NOMO-1 (cell line): Measurements from ENCODE around the gene ZNF438.

Source experiments
- DNase-seq, 2 experiments: peaks; one replicate each; lab custom pipeline; 2025; ENCODE audit not compliant: unreplicated experiment in 2 of 2; lab: John Stamatoyannopoulos, UW

The ZNF438 gene

DNA sequence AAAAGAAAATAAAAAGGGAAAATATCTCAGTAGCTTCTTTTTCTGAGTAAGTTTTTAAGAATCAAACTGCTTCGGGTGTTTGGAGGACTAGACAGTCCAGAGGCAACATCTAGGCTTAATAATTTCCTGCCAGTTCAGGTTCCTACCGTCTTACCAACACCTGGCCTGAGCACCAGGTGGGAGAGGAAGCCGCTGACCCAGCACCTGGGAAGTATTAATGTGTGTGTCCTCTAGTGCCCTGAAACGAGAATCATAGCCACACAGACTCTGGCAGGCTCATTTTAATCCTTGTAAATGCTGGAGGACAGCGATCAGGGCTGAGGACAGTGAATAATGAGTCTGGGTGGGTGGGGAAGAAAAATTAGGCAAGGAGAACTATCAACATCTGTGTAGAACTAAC is 137.4 kb downstream of the ZNF438 start:
- no peak for DNase-seq

DNA sequence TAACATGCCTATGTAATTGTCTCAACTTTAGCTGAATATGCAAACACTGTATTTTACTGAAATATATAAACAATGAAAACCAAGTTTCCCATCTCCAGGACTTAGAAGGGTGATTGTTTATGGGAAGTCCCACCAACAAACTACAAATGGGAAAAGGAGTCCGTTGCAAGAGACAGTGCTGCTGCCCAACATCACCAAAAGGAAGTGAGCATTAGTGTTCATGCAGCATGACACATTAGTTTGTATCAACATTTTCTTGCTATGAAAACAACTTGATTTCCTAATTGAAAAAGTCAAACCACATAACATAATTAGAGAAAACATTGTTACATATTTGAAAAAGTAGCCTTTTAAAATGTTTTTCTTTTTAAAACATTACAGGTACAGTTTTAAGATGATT is 138.5 kb downstream of the ZNF438 start:
- DNase-seq, result no peak

- no peak for DNase-seq
Measured at GRCh38 chr10:30887839-30888238, 143.8 kb downstream of the ZNF438 start.

DNA sequence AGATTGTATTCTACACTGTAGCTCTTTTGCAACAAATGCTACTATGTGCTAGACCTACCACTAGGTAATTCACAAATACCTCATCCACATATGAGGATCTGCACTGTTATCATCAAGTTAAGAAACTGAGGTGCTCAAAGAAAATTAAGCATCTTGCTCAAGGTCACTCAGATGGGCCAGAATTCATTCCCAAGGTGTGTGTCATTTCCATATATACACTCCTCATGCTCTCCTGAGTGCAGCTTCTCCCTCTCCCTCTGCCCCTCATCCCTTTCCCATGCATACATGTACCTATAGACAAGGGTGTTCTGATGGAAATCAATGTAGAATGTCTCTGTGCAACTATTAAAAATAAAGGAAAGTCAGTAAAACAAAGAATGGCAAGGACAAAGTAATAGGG is 146.2 kb downstream of the ZNF438 start:
- DNase-seq, result no peak

DNA sequence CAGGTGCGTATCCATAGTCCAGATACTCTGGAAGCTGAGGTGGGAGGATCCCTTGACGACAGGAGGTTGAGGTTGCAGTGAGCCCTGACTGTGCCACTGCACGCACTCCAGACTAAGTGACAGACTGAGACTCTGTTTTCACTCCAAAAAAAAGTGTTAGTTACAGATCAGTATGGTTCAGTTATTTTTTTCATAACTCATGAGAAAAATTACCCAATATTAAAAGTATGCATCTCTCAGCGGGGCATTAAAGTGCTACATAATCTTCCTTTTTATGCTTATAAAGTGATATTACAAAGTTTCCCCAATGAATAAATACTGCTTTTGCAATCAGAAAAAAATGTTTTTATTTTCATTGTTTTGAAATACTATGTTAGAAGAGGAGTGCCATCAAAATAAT is 147.9 kb downstream of the ZNF438 start:
- DNase-seq, result no peak

- DNase-seq, result no peak
Measured at GRCh38 chr10:30883116-30883515, 148.5 kb downstream of the ZNF438 start.

GRCh38 chr10:30882281-30882680 is 149.4 kb downstream of the ZNF438 start:
- DNase-seq, result no peak

DNA sequence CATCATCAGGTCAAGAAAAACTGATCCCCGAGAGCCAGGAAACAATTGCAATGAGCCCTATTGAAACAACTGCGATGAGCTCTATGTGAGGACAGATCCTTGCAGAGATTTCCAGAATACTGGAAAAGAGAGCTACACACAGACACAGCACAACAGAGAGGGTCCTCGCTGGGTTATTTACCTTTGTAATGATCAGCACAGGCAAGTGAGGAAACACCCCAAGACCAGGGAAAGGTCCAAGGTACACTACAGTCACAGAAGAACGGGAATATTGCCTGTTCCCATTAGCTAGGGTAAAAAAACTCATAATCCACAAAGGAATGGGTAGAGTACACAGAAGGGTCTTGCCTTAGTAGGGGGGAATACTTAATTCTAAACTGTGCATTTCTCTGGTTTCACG is 152.7 kb downstream of the ZNF438 start:
- DNase-seq, result no peak

DNA sequence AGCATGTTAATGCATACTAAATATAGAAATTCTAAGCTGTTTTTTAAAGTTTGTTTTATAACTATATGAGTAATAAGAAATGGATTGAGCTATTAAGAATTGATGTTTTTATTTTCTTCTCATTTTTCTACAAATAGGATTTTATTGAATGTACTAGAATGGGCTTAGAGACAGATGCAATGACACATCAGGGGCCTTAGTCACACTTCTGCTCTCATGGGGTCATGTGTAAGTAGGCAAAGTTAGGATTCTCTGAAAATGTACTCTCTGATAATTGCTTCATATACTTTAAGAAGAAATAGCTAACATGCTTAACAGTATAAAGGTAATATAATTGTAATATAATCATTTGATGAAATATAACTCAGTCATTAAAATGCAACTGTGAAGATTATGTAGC is 154.6 kb downstream of the ZNF438 start:
- no peak for DNase-seq

GRCh38 chr10:30873411-30873810 is 158.3 kb downstream of the ZNF438 start:
- DNase-seq, result no peak

GRCh38 chr10:30870896-30871295 is 160.8 kb downstream of the ZNF438 start:
- DNase-seq, result no peak

DNA sequence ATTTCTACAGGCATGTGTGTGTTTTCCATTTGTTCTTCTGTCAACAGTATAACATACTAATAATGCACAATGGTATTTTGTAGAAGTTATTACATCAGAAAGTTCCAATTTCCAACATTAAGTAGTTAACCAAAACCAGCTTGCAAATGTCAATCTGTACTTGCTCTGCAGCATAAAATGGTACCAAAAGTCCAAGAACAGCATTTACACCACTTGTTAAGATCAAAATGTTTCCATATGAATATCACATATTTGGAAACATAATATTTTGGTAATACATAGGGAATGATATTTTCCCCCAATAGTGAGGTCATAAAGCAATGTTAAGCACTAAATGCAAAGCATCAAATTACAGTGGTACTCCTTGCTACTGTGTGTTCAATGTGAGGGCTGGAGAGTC is 162.1 kb downstream of the ZNF438 start:
- DNase-seq, result no peak

DNA sequence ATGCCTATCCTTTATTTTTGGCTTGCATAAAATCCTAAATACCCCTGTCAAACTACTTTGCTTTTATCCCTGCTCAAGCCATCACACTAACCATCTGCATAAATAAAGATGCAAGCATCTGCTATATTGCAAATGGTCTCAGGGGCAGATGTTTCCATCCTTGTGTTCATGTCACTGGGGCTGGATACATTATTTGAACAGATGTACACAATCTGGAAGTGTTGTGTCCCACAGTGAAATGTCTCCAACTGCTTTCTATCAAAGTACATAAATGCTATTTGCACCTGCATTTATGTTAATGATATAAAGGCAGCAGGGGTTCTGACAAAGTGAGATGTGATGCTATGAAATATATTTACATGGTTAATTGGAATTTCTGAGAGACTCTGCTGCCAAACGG is 163.1 kb downstream of the ZNF438 start:
- no peak for DNase-seq

GRCh38 chr10:30866896-30867295 is 164.8 kb downstream of the ZNF438 start:
- DNase-seq, result no peak

GRCh38 chr10:30865141-30865926 is 166.3 kb downstream of the ZNF438 start:
- peak; percentile 62 to 81 for DNase-seq

GRCh38 chr10:30863516-30864210 is 168.0 kb downstream of the ZNF438 start:
- DNase-seq, result no peak

GRCh38 chr10:30862486-30862885 is 169.2 kb downstream of the ZNF438 start:
- peak; percentile 63 to 97 for DNase-seq

DNA sequence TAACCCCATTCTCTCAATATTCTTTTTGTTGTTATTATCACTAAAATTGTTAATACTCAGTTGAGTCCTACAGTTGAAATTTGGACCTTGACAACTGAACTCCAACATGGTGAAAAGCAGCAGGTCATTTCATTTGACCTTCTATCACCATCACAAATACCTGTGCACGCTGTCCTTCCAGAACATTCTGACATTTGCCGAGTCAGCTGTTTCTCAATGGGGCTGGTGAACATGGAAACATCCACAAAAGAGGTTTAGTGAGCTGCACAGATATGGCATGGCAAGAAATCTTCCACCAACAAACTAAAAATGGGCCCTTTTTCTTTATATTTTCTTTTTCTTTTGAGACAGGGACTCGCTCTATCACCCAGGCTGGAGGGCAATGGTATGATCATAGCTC is 169.7 kb downstream of the ZNF438 start:
- no peak for DNase-seq

DNA sequence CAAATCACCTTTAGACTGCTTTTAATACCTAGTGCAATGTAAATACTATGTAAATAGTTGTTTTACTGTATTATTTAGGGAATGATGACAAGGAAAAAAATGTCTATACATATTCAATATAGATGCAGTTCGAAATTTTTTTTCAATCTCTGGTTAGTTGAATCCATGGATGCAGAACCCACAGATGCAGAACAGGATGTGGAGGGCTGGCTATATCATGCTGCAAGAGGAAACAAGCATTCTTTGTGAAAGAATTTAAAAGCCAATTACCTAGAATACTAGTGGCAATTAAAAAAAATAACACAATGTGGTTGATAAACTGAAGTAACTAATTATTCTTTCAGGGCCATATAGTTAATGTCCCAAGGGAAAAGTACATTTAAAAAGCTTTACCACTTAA is 170.4 kb downstream of the ZNF438 start:
- peak; percentile 23 to 50 for DNase-seq

GRCh38 chr10:30858499-30858898 is 173.2 kb downstream of the ZNF438 start:
- no peak for DNase-seq

DNA sequence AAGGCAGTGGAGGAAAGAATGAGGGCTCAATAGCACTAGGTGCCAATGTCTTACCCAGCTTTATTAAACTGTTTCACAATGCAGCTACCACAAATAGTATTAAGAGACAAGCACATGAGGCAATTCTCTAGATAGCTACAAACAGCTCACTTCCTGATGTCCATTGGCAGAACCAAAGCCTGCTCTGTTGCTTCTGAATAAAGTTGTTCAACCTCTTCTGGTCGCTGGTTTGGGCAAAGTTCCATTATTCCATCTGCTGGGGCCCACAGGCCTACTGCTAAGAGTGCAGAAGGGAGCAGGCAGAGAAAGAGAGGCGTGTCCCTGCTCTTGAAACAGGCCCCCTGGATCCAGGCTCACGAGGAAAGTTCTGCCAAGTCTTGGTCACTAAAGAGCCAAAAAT is 173.9 kb downstream of the ZNF438 start:
- DNase-seq, result peak; percentile 80 to 94

GRCh38 chr10:30855131-30855530 is 176.5 kb downstream of the ZNF438 start:
- DNase-seq, result no peak
